DND-41 (cell line): ENCODE results near the gene SRGN.
A peak's percentile ranks its signal among the peaks of the same experiment; 100 is the strongest.

Experiments used
- ATAC-seq: fragments of 200-7000 bp; cut with Tn5 transposase; 3 replicates; pipeline ENCODE4 v1.9.1; 2021; ENCODE audit warnings: low read depth; ENCODE audit not compliant: insufficient read depth
- DNase-seq: peaks from one replicate; pipeline ENCODE4 v3.0.0-alpha.2; 2020
- H2AFZ ChIP-seq: 2 replicates; pipeline ENCODE4 v1.6.0; 2012; ENCODE audit warnings: low read depth, low read length
- H3K27ac ChIP-seq: 2 replicates; pipeline ENCODE4 v1.5.1; 2012; ENCODE audit warnings: low read length, inconsistent platforms
- H3K27me3 ChIP-seq: fragments of 200-600 bp; sonication (generic); 2 replicates; pipeline ENCODE4 v1.6.0; 2012; ENCODE audit warnings: low read length, mild to moderate bottlenecking, inconsistent platforms; ENCODE audit not compliant: insufficient read depth, poor library complexity
- H3K36me3 ChIP-seq: 2 replicates; pipeline ENCODE4 v1.5.1; 2012; ENCODE audit warnings: low read length, inconsistent platforms; ENCODE audit not compliant: insufficient read depth
- H3K4me1 ChIP-seq: 2 replicates; pipeline ENCODE4 v1.5.1; 2012; ENCODE audit warnings: mild to moderate bottlenecking, low read length; ENCODE audit not compliant: insufficient read depth
- H3K4me2 ChIP-seq: 2 replicates; pipeline ENCODE4 v1.6.0; 2012; ENCODE audit warnings: mild to moderate bottlenecking, moderate library complexity, low read length, inconsistent platforms; ENCODE audit not compliant: insufficient read depth
- H3K4me3 ChIP-seq, 2 experiments: fragments of 200-600 bp in 1 of 2; shearing (Covaris generic) in 1 of 2; 2 replicates each; pipeline ENCODE4 v1.5.1; 2012 to 2016; ENCODE audit warnings: inconsistent platforms in 2 of 2, low read length in 2 of 2, mild to moderate bottlenecking in 2 of 2, low read depth in 1 of 2, moderate library complexity in 1 of 2
- H3K79me2 ChIP-seq: 2 replicates; pipeline ENCODE4 v1.6.0; 2012; ENCODE audit warnings: low read length, inconsistent platforms; ENCODE audit not compliant: insufficient read depth
- H3K9ac ChIP-seq: 2 replicates; pipeline ENCODE4 v1.6.0; 2012; ENCODE audit warnings: low read depth, mild to moderate bottlenecking, inconsistent platforms, low read length, moderate library complexity
- H3K9me3 ChIP-seq: 2 replicates; pipeline ENCODE4 v1.5.1; 2012; ENCODE audit warnings: low read length, moderate library complexity, mild to moderate bottlenecking, inconsistent platforms; ENCODE audit not compliant: insufficient read depth, severe bottlenecking
- H4K20me1 ChIP-seq: 2 replicates; pipeline ENCODE4 v1.6.0; 2012; ENCODE audit warnings: low read length; ENCODE audit not compliant: insufficient read depth
- EZH2 ChIP-seq: IDR thresholded peaks from 3 replicates; pipeline ENCODE4 v1.6.1; 2012; ENCODE audit warnings: borderline replicate concordance, low read depth, mild to moderate bottlenecking, moderate library complexity, low read length, inconsistent platforms; ENCODE audit not compliant: severe bottlenecking
- TF ChIP-seq, protein P1 (sequence below): IDR thresholded peaks from 2 replicates; pipeline ENCODE4 v1.5.1; 2012; ENCODE audit warnings: borderline replicate concordance, low read length, moderate library complexity, mild to moderate bottlenecking; ENCODE audit not compliant: poor library complexity, severe bottlenecking; ENCODE audit errors: extremely low read depth

The SRGN gene

DNA sequence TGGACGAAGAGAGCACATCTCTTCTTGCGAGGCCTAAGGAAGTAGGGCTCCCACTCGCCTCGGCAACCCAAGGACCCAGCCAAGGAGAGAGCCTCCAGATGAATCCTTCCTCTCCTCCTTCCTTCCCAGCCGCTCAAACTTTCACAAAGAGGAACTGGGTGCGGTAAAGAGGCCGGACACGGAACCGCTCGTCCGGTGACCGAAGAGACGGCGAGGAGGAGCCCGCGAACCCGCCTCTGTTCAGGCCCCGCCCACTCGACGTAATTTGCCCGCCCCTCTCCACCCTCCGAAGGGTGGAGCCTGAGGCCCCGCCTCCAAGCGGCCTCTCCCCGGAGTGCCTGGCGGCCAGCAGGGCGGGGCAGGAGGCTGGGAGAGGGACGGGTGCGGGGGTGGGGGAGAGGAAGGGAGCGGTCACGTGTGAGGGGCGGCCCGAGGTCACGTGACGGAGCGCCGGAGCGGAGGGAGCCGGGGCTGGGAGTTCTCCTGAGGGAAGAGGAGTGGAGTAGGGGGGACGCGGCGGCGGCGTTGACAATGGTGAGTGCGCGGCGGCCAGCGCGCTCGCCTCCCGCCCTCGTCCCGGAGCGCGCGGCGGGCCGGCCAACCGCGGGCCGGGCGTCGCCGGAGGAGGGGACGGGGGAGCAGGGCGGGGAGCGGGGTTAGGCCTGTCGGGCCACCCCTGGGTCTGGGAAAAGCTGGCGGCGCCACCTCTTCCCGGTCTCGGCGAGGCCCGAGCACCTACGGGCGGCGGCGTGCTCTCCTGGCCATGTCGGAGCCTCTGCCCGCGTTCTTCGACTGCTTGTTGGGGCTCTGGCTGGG lies 36.1 kb downstream of the SRGN start, which contains the start of gene VPS26A:
VPS26A (plus strand) TSS at position 432 of the 816 bp plus-strand sequence; CDS start at position 532, 100 bp downstream.
- H4K20me1 ChIP-seq: peaks cover 4% of the 10 kb centered on the region; the same call in 1 of the 2 replicates
- H3K27ac ChIP-seq: peak within 1 kb of the TSS; percentile 75
- peak within 1 kb of the TSS; percentile 72 for H2AFZ ChIP-seq
- H3K27me3 ChIP-seq: no peaks in the 10 kb centered on the region
- ATAC-seq (peak; percentile 85), DNase-seq (peak; percentile 98)
- H3K4me2 ChIP-seq: peak within 1 kb of the TSS; percentile 88
- TF ChIP-seq, protein P1, sequence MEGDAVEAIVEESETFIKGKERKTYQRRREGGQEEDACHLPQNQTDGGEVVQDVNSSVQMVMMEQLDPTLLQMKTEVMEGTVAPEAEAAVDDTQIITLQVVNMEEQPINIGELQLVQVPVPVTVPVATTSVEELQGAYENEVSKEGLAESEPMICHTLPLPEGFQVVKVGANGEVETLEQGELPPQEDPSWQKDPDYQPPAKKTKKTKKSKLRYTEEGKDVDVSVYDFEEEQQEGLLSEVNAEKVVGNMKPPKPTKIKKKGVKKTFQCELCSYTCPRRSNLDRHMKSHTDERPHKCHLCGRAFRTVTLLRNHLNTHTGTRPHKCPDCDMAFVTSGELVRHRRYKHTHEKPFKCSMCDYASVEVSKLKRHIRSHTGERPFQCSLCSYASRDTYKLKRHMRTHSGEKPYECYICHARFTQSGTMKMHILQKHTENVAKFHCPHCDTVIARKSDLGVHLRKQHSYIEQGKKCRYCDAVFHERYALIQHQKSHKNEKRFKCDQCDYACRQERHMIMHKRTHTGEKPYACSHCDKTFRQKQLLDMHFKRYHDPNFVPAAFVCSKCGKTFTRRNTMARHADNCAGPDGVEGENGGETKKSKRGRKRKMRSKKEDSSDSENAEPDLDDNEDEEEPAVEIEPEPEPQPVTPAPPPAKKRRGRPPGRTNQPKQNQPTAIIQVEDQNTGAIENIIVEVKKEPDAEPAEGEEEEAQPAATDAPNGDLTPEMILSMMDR: peak; percentile 74
- TF ChIP-seq EZH2: no peak
- H3K9ac ChIP-seq: peak within 1 kb of the TSS; percentile 64
- H3K4me1 ChIP-seq: peaks cover 23% of the 10 kb centered on the region
- peaks cover 49% of the 10 kb centered on the region for H3K79me2 ChIP-seq
- H3K36me3 ChIP-seq: no peaks in the 10 kb centered on the region; the same call in 1 of the 2 replicates
- no peaks in the 10 kb centered on the region for H3K9me3 ChIP-seq
- H3K4me3 ChIP-seq: peak within 1 kb of the TSS; percentile 59 to 65

DNA sequence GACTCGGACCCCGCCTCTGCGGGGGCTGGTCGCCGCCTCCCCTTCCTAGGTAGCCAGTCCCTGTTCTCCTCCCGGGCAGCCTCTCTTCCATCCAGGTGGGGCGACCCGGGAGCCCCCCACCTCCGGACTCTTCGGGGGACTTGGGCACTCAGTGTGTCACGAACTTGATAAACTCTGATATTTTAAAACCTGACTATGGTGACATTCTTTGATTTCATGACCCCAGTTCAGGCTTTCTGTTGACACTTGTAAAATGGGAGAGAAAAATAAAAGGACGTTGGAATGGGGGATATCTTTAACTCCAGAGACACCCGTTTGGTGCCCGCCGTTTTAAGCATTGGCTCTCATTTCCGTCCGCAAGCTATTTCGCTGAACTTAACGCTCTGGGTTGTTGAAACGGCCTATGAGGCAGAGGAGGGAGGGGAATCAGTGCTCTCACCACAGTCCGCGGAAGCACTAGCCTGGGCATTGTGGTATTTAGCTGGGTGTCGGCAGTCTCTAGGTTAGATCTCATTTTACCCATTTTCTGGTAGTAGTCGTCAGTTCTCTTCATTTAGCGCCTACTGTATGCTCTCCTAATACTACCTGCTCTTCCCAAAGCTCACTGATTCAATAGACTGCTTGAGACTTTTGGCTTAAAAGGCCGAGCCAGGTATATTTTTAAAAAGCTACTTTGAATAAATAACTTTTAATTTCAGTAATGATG lies 36.8 kb downstream of the SRGN start:
- DNase-seq (peak; percentile 64), ATAC-seq (peak; percentile 15; the same call in 2 of the 3 replicates)
- TF ChIP-seq EZH2: no peak
- TF ChIP-seq, protein P1: no peak
- H3K36me3 ChIP-seq: no peaks in the 10 kb centered on the region; the same call in 1 of the 2 replicates
- H3K4me1 ChIP-seq: peaks cover 23% of the 10 kb centered on the region
- peak overlapping the region; percentile 67 for H3K27ac ChIP-seq
- peaks cover 8% of the 10 kb centered on the region; the same call in 1 of the 2 replicates for H4K20me1 ChIP-seq
- H3K4me2 ChIP-seq: peak overlapping the region; percentile 78
- H3K79me2 ChIP-seq: peaks cover 57% of the 10 kb centered on the region
- H3K27me3 ChIP-seq: no peaks in the 10 kb centered on the region
- H2AFZ ChIP-seq: peak overlapping the region; percentile 67
- H3K9ac ChIP-seq: peak overlapping the region; percentile 64
- peak overlapping the region; percentile 59 to 65 for H3K4me3 ChIP-seq
- H3K9me3 ChIP-seq: no peaks in the 10 kb centered on the region

DNA sequence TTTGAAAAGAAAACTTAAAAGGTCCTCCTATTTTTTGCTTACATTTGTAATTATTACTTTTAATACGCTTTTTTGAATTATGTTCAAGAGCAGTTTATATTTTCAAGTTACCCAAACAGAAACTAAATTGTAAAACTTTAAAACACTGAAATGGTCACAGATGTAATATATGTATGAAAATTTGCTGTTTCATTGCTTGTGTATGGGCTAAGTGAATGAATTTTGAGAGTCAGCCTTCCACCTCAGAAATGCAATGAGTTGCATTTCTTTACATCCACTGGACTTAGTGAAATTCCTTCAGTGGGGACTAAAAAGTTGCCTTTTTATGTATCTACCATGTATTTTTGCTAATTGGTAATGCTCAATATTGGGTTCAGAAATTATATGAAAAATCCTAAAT lies 37.7 kb downstream of the SRGN start:
- peak overlapping the region; percentile 64; the same call in 1 of the 2 replicates for H3K9ac ChIP-seq

More for the DNA sequence above, 37.7 kb downstream of the SRGN start:
- H2AFZ ChIP-seq: no peak overlapping the region
- H3K27ac ChIP-seq: no peak overlapping the region
- DNase-seq (no peak), ATAC-seq (no peak)
- no peak for TF ChIP-seq EZH2
- TF ChIP-seq, protein P1: no peak
- peaks cover 23% of the 10 kb centered on the region for H3K4me1 ChIP-seq
- peaks cover 14% of the 10 kb centered on the region; the same call in 1 of the 2 replicates for H4K20me1 ChIP-seq
- peak overlapping the region; percentile 6 to 59; a peak in 3 of 4 replicates for H3K4me3 ChIP-seq
- H3K9me3 ChIP-seq: no peaks in the 10 kb centered on the region
- H3K79me2 ChIP-seq: peaks cover 65% of the 10 kb centered on the region
- H3K4me2 ChIP-seq: peak overlapping the region; percentile 78
- H3K36me3 ChIP-seq: no peaks in the 10 kb centered on the region; the same call in 1 of the 2 replicates
- no peaks in the 10 kb centered on the region for H3K27me3 ChIP-seq
